GM19397 (cell line): ENCODE measurements around the gene NR3C2.

Source experiments
- ATAC-seq: cut with Tn5 transposase; IDR thresholded peaks from one replicate; pipeline ENCODE4 v1.9.1; 2021; ENCODE audit warnings: mild to moderate bottlenecking, moderate library complexity; ENCODE audit not compliant: unreplicated experiment

NR3C2 gene

DNA sequence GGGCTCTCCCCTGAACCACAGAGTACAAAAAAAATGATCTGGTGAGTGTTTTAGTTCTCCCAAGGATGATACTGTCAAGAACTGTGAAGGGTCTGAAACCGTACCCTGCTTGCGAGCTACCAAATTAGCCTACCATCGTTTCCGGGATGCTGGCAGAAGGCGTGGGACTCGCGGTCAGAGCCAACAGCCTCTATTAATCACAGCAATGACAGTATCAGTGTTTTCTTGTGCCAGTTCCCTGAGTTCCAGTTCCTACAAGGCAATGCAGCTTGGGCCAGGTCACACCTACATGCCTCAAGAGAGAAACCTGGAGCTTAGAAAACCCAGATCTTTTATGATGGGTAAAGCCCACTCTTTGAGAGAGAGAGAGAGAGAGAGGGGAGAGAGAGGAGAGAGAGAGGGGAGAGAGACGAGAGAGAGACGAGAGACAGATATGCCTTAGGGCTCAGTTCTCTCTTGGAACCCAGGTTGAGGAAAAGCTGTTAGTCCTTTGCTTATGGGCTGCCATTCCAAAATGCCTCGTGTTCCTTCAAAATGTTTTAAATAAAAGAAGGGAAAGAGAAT is 382.5 kb downstream of the NR3C2 start:
- no peak for ATAC-seq

DNA sequence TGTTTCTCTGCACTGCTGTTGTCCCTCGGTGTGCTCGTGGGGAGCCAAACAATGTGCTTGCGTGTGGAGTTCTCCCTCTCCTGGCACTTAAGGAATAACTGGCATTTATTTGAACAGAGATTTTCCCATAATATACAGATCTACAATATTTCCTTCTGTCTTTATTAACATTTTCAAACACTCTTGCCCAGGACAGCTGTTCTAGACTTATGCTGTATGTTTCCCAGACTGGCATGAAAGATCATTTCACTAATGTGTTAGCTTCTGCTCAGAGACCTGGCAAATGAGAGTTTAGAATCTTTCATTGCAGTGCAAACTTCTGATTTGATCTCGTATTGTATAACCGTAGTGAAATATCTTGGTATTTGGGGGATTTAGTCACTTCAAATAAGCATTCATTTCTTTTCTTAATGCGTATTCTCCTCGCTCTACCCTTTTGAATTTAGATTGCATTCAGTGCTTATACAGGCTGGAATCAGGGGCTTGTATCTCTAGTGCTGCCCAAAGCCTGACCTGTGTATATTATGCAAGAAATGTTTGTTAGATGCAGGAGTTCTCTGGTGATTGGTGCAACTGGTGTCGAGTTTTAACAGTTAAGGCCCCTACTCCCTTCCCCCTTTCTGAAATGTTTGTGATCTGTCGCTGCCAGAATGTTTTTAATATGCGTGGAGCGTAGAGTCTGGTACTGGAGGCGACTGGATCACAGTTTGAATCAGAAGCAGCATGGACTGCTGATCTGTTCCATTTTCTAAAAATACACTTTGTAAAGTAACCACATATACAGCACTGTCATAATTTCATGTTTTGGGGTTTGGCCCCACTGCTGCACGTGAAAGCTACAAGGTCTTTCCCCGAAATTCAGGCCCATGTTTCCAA is 384.0 kb downstream of the NR3C2 start:
- ATAC-seq, result no peak

DNA sequence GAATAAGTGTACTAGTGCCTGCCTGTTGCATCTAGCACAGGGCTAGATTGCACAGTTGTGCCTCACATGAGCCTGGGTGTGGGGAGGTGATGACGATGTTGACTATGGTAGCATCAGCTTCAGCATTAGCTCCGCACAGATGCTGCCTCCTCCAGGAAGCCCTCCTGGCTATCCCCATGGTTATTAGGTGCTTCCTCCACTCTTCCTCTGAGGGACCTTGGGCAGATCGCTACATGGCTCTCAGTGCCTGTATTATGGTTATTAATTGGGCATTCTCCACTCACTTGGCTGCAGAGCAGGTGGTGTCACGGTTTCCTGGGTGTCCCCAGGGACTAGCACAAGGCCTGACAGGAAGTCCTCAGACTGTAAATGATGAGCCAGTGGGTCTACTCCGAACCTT is 384.7 kb downstream of the NR3C2 start:
- peak; percentile 49 for ATAC-seq

DNA sequence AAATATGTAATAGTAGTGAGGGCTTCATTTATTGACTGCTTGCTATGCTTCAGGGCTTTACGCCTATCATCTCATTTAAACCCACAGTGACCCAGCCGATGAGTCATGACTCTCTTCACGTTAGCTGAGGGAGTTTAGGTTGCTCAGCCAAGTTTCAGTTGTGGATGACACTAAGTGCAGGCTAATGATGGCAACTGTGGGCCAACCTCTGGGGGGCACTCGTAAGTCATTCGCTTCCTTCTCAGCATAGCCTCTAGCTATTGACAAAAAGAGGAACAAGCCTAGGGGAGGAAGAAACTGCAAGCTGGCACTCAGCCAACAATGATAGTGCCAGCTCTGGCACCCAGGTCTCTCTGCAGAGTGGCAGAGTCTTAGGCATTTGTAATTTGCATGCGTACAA is 385.3 kb downstream of the NR3C2 start:
- ATAC-seq, result peak; percentile 81

DNA sequence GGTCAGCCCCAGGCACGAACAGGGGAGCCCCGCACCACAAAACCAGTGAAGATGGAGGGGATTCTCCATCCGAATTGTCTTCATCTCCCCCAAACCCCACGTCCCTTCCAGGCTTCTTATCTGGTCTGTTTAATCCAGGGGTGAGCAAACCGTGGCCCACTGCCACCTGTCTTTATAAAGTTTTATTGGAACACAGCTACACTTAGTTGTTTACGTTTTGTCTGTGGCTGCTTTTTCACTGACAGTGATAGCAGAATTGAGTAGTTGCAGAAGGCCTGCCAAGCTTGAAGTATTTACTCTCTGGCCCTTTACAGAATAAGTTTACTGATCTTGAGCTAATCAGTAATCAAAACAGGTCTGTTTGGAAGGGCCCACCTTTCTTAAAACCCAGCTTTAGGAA is 386.4 kb downstream of the NR3C2 start:
- ATAC-seq, result peak; percentile 21

DNA sequence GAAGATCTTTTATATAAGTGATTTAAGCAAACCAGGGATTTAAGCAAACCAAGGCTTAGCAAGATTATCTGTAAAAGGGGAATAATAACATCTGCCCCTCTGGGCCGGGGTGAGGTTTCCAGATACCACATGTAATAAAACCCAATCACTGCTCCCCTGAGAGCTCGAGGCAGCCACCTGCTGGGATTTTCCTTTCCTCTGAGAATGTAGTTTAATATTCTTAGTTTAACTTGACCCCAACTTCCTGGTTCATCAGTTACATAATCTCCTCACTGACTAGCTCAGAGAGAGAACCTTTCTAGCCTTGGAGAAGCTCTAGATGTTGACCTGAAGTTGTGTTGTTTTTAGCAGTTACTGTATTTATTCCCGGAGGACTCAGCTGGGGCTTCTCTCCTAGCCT is 387.9 kb downstream of the NR3C2 start:
- no peak for ATAC-seq

DNA sequence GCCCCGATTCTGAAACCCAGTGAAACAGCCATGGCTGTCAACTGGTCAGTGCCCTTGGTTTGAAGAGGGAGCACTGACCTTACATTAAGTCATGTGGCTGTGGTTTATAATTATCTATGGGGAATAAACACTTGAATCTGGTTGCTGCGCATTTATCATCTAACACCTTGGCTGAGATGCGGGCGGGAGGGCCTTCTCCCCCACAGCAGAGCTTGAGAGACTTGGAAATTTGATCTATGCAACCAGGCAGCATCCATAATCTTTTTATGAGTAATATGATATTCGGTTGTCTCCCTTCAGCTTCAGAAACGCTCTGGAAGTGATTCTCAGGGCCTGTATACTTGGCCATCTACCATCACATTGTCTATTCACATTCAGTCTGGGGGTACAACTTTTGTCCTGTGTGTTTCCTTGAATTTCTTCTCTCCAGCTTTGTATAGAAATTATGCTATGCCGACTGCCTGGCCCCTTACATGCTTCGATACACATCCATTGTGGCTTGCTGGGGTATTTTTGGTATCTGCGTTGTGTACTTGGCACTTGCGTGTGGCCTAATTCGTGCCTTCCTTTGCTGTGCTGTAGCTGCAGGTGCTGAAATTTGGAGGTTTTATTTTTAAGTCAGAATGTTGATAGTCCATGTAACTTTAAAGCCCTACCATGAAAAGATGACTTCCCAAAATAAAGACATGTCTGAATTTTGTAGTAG is 388.8 kb downstream of the NR3C2 start:
- no peak for ATAC-seq

DNA sequence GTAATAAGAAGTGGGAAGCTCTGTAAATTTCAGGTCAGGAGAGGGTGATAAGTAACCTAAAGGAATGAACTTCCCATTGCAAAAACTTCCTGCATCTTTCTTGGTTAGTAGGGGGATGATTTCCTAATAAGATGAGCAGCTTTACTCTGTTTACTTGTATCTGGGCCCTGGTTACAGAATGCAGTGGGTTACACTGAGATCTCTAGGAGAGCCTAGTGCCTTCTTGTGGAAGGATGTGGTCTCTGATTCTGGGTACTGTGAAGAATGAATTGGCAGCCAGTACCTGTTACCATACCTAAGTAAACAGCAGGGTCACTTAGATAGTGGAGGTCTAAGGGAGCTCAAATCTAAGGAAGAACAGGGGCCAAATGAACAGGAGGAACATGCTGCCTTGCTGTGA is 389.8 kb downstream of the NR3C2 start:
- ATAC-seq, result no peak

DNA sequence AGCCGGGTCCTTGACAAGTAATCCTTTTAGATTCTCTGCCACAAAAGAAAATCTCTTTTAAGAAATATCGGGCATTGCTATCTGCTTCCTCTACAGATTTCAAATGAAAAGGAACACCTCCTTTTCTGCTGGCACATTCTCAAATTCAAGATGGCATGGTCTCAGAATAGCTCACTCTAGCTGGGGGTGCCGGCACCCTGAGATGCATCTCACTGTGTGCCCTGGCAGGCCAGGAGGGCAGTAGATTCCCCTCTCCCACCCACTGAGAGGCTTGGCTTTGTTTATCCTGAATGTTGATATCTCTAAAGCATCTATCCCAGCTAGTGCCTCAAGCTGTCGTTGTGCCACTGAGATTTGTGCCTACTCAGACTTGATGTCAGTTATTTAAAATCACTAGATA is 390.8 kb downstream of the NR3C2 start:
- ATAC-seq, result no peak

DNA sequence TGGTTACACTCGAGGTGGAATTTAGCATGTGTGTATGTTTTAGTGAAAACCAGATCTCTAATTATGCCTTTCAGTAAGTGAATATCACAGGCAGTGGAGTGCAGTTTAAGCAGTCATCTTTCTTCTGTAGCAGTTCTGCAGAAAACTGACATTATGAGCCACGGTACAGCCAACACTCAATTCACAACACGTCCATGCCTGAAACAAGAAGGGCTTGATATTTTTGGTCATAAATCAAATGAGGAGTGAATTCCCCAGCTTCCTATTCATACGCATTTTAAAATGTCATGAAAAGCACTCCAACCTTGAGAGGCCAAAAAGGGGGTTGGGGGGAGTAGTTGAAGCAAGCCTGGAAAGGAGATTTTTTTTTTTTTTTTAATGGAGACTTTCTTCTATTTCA is 393.6 kb downstream of the NR3C2 start:
- ATAC-seq, result no peak

DNA sequence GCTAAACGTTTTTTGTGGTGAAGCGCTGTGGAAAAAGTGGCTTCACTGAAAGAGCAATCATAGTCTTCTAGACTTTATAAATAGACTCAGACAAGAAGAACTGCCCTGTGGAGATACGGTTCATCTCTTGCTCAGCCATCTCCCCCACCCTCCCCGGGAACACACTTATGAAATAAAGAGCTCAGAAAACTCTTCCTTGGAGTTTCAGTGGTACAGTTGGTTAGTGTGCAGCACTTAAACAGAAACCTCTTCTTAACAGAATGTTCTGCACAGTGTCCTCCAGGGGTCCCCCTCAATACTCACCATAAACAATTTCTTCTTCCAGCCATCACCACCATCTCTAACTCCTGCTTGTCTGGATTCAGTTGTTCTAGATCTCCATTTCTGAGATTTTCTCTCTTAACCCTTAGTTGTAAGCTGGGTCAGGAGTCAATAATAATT is 397.3 kb downstream of the NR3C2 start:
- peak; percentile 96 for ATAC-seq

DNA sequence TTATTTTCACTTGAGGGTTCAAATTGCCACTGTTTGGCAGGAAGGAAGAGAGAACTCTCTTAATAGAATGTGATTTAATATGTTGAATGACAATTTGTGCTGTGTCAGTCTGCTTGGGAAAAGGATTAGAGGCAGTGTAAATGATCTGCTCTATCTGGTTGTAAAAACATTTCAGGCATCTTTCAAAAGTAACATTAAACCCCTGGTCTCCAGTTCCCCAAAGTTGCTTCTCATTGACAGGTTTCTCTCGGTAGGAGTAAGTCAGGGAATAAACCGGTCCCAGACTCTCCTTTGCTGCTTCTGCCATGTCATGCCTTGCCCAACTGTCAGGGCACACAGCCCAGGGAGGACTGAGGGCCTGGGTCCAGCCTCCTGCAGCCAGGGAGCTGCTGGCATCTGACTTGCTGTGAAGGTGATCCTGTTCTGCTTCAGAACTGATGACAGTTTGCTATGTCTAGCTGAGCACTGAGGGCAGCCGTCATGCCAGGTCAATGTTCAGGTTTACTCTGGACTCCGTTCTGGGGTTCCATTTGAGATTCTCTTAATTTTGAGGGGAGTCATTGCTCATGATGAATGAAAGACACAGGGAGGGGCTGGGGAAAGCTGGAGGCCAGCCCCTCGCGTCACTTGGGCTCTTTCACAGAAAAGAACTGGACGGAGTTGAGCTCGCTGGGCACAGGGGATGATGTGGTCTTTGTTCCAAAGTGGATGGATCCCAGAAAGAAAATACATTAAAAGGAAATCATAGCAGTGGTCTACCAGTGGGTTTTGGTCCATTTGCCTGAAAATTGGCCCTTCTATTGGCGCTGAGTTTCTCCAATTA is 397.9 kb downstream of the NR3C2 start:
- no peak for ATAC-seq

DNA sequence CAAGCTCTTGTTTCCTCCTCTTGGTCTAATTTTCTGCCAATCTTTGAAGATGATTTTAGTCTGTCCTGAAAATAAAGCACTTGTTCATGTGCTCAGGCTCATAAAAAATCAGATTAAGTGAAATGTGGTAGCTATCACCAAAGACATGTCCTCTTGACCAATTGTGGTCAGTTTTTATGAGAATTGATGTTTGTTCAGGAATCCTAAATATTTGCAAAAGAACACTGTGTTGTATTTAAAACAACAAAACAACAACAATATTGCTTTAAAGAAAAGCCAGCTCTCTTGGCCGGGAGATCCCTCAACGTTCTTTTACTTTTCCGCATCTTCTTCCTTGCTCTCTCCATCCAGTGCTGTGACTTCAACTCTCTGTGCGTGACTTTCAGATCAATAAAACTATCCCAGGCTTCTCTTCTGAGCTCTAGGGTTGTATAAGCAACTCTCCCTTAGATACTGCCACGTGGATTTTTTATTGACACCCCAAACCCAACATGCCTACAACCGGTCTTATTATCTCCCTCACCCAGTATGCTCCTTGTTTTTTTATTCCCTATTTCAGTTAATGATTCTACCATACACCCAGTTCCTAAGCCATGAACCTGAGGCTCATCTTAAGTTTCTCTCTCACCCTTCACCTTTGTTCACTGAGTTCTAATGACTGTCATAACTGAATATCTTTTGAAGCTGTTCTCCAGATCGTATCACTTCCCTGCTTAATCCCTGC is 400.4 kb downstream of the NR3C2 start:
- no peak for ATAC-seq

DNA sequence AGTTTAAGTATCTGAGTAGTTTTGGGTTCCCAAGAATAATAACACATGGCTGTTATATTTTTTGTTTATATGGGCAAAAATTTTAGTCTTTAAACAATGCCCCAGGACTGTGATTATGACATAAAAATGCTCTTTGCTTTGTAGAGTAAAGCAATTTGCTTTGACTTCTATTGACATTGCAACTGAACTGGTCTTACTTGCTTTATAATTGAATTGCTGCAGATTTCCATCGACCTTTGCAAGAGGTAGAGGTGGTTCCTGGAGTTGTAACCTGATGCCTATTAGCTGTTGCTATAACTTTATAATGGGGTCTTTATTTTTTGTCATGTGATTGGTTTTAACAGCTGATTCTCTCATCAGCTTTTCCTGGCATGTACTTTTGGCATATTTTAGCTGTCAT is 407.4 kb downstream of the NR3C2 start:
- ATAC-seq, result no peak

DNA sequence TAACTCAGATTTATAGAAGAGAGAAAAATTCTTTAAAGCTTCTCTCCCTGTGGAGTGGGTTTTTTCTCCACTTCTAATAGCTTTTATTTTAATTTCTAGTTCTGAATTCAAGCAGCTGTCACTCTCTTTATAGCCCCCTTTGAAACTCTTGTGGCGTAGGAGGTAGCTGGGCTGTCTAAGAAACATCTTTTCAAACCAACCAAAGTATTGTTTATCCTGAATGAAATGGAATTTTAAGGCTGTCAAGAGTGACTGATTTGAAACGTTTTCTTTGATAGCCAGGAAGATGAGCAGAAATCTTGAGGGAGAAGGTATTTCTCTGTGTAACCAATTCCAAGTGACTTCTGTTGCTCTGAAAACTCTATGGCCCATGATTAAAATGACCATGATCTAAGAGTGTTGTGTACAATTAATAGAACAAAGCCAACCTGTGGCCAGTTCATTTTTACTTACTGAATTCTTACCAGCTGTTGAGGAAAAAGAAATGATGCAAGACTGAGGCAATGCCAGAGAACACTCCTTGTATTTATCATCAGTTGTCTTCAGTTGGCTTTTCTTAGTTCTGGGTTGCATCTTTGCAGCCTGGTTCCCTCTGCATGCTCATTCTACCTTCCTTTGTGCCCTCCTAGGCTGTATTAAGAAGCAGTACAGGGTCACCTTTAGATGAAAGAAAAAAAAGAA is 411.9 kb downstream of the NR3C2 start:
- ATAC-seq, result no peak

DNA sequence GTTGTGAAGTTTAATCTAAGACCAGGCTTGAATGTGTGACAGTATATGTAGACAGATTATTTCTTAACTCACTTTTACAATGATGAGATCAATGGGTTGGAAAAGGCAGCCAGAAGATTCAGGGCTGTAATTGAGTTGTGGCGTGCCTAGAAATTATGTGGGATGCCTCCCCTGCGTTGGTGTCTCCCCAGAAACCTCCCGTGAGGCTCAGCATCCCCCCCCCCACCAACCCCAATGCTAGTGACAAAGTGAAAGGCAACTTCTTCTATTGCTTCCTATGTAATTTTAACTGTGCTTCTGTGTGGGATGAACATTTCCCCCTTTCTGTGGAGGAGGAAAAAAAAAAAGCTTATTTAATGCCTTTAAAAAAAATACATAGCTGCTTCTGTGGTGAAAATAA is 412.4 kb downstream of the NR3C2 start:
- ATAC-seq, result no peak
